Transverse colon (tissue), 4 donors: ENCODE results near the gene TUFM. TPM values are rescaled to one million over a fixed set of nuclear protein-coding genes. Genes with fewer than 3 reads are reported as not detected.

Experiments
- DNase-seq: peaks from one replicate; pipeline ENCODE4 v3.0.0-alpha.2; 2019
- H3K27ac ChIP-seq, 4 donors: fragments of 200-600 bp; sonication (generic); 2 replicates each; pipeline ENCODE4 v1.5.1; 2016 to 2018; ENCODE audit warnings: inconsistent platforms in 4 of 4
- H3K27me3 ChIP-seq: fragments of 200-600 bp; sonication (generic); 2 replicates; pipeline ENCODE4 v1.5.1; 2017; ENCODE audit warnings: inconsistent platforms
- H3K36me3 ChIP-seq, 4 donors: fragments of 200-600 bp; sonication (generic); 2 replicates each; pipeline ENCODE4 v1.5.1; 2017 to 2019; ENCODE audit warnings: inconsistent platforms in 4 of 4
- H3K4me1 ChIP-seq, 4 donors: fragments of 200-600 bp; sonication (generic); 2 replicates each; pipeline ENCODE4 v1.5.1; 2017 to 2020; ENCODE audit warnings: inconsistent platforms in 4 of 4
- H3K4me3 ChIP-seq, 4 donors: fragments of 200-600 bp; sonication (generic); 1 replicate in 1 of 4; 2 replicates in 3 of 4; pipeline versions ENCODE4 v1.5.1 to v1.6.1; 2017 to 2019; ENCODE audit warnings: inconsistent platforms in 4 of 4
- H3K9me3 ChIP-seq, 2 donors: fragments of 200-600 bp; sonication (generic); 2 replicates each; pipeline ENCODE4 v1.5.1; 2017 to 2019; ENCODE audit warnings: inconsistent platforms in 2 of 2
- EP300 ChIP-seq: sonication (generic); formaldehyde crosslinking; IDR thresholded peaks from one replicate; pipeline ENCODE4 v1.6.1; 2017; ENCODE audit warnings: antibody characterized with exemption, low read depth
- POLR2A ChIP-seq: fragments of 450-650 bp; IDR thresholded peaks from one replicate; pipeline ENCODE4 v1.6.1; 2016; ENCODE audit warnings: antibody characterized with exemption, mild to moderate bottlenecking, moderate library complexity
- POLR2AphosphoS5 ChIP-seq, 3 donors: sonication (generic); formaldehyde crosslinking; IDR thresholded peaks; one replicate each; pipeline ENCODE4 v1.6.1; 2016; ENCODE audit warnings: antibody characterized with exemption in 3 of 3
- WGBS, 2 donors: methylation state at CpG; one replicate each; pipeline ENCODE4 v1.1.5; 2018; ENCODE audit warnings: low coverage in 1 of 2; 5-methylcytosine and 5-hydroxymethylcytosine counted together
- in situ Hi-C, 4 donors: fragments of 200-750 bp; cut with MboI; loops; one replicate each; pipeline versions ENCODE4 v1.15.0 to v1.15.1; 2017; ENCODE audit warnings: low sequenced_read_pairs in 3 of 4, low pct_ligation_motif_present in 1 of 4, low pct_unique_long_range_greater_than_20kb in 1 of 4
- intact Hi-C: fragments of 100-400 bp; cut with DNase I; formaldehyde crosslinking; loops from one replicate; pipeline ENCODE4 v1.15.1; 2023; ENCODE audit warnings: low total_unique reads
- total RNA-seq, 4 donors: library from RNA; depleted of rRNA; stranded (reverse); fragments of >200 nt; gene quantifications; one replicate each; pipeline ENCODE4 v1.1.0, GENCODE V29; 2016
- TF ChIP-seq, protein P1 (sequence below), 5 experiments: fragments of 200-600 bp in 3 of 5; fragments of 450-650 bp in 2 of 5; sonication (generic) in 3 of 5; IDR thresholded peaks; 1 replicate in 2 of 5; 2 replicates in 3 of 5; pipeline ENCODE4 v1.5.1; 2016 to 2017; ENCODE audit warnings: antibody characterized with exemption in 5 of 5, inconsistent platforms in 3 of 5, mild to moderate bottlenecking in 2 of 5, moderate library complexity in 1 of 5

The TUFM gene
- total RNA-seq, 4 donors from 2014 or later, result 126 to 190 (median 143) TPM

DNA sequence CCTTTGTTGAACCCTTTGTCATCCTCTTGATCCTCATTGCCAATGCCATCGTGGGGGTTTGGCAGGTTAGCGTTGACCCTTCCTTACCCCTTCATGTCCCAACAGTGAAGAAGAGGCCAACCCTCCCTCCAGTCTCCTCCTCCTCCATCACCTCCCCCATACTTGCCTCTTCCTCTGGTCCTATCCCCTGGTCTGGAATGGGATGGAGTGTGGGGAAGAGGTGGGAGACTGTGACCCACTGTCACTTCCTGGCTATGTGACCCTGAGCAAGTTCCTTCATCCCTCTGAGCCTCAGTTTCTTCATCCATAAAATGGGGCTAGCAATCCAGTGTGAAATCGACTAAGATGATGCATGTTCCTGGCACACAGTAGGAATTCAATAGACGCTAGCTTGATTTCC, 34.8 kb upstream of the TUFM start:
- intact Hi-C loops (no loop called here), in situ Hi-C loops (no loop called here)
- WGBS, 2 donors, result 67 to 100% methylated on average over 2 to 4 of the region's 4 CpGs

DNA sequence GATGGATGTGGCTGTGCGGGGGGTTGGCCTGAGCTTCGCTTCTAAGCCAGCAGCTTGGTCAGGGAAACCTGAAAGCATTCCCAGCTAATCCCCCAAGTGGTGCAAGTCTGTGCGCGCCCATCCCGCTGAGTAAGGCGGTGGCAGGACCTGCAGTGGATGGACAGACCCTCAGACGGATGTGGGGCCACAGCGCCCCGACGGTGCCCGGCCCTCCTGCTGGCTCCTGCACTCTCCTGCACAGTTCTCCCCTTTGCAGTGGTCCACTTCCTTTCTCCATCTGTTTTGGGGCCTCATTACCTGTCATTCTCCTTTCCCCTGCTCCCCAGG, 34.4 kb upstream of the TUFM start:
- TF ChIP-seq EP300, result no peak
- TF ChIP-seq POLR2A, result no peak
- TF ChIP-seq, protein P1, sequence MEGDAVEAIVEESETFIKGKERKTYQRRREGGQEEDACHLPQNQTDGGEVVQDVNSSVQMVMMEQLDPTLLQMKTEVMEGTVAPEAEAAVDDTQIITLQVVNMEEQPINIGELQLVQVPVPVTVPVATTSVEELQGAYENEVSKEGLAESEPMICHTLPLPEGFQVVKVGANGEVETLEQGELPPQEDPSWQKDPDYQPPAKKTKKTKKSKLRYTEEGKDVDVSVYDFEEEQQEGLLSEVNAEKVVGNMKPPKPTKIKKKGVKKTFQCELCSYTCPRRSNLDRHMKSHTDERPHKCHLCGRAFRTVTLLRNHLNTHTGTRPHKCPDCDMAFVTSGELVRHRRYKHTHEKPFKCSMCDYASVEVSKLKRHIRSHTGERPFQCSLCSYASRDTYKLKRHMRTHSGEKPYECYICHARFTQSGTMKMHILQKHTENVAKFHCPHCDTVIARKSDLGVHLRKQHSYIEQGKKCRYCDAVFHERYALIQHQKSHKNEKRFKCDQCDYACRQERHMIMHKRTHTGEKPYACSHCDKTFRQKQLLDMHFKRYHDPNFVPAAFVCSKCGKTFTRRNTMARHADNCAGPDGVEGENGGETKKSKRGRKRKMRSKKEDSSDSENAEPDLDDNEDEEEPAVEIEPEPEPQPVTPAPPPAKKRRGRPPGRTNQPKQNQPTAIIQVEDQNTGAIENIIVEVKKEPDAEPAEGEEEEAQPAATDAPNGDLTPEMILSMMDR (IDR thresholded peaks at IDR 0.05), result no peak
- no peak for TF ChIP-seq POLR2AphosphoS5 (IDR thresholded peaks at IDR 0.05)
- peaks cover 9% of the 10 kb centered on the region for H3K27me3 ChIP-seq
- peaks cover 5 to 17% (median 13%) of the 10 kb centered on the region in 4 donors for H3K4me1 ChIP-seq
- DNase-seq, result no peak
- in situ Hi-C loops (no loop called here), intact Hi-C loops (no loop called here)
- peak overlapping the region in 1 of 4 donors; percentile 63 for H3K4me3 ChIP-seq
- no peaks in the 10 kb centered on the region for H3K9me3 ChIP-seq
- 54% methylated on average over 11 of the region's 11 CpGs; no CpG with 5 or more reads in 1 of the 2 donors for WGBS, 2 donors
- no peaks in the 10 kb centered on the region for H3K36me3 ChIP-seq
- no peak overlapping the region for H3K27ac ChIP-seq

More for the DNA sequence above, 34.8 kb upstream of the TUFM start:
- no peak overlapping the region for H3K27ac ChIP-seq
- peaks cover 5 to 17% (median 13%) of the 10 kb centered on the region in 4 donors for H3K4me1 ChIP-seq
- TF ChIP-seq EP300 (no peak), POLR2A (no peak), POLR2AphosphoS5 (IDR thresholded peaks at IDR 0.05) (no peak)
- TF ChIP-seq, protein P1 (IDR thresholded peaks at IDR 0.05), result no peak
- H3K27me3 ChIP-seq, result peaks cover 9% of the 10 kb centered on the region
- no peak overlapping the region for H3K4me3 ChIP-seq
- DNase-seq, result no peak
- H3K36me3 ChIP-seq, result no peaks in the 10 kb centered on the region
- H3K9me3 ChIP-seq, result no peaks in the 10 kb centered on the region

GRCh38 chr16:28879841-28880588, 33.9 kb upstream of the TUFM start:
- WGBS, 2 donors, result 5% methylated on average over 45 of the region's 66 CpGs; no CpG with 5 or more reads in 1 of the 2 donors
- in situ Hi-C loops, result no loop called here
- DNase-seq, result peak; percentile 90
- TF ChIP-seq POLR2A (no peak), EP300 (no peak), POLR2AphosphoS5 (IDR thresholded peaks at IDR 0.05) (no peak)
- TF ChIP-seq, protein P1 (IDR thresholded peaks at IDR 0.05), result peak in 4 of 5 experiments; percentile 28 to 56 (median 38)
- Histone ChIP-seq H3K4me1 (peaks cover 5 to 17% (median 13%) of the 10 kb centered on the region in 4 donors), H3K27ac (peak overlapping the region in 3 of 4 donors; percentile 24 to 45 (median 34)), H3K36me3 (no peaks in the 10 kb centered on the region), H3K4me3 (peak overlapping the region; percentile 51 to 69 (median 58)), H3K9me3 (no peaks in the 10 kb centered on the region), H3K27me3 (peaks cover 9% of the 10 kb centered on the region)
- intact Hi-C loops, result loop anchor here (2.0 kb wide), 1 partner anchor 55 kb away; no protein-coding TSS in a partner anchor

- TF ChIP-seq POLR2AphosphoS5 (IDR thresholded peaks at IDR 0.05), result no peak
- TF ChIP-seq, protein P1 (IDR thresholded peaks at IDR 0.05), result no peak
- no peak for TF ChIP-seq POLR2A
- no peak for TF ChIP-seq EP300
- in situ Hi-C loops, result no loop called here
- Histone ChIP-seq H3K9me3 (no peaks in the 10 kb centered on the region), H3K36me3 (no peaks in the 10 kb centered on the region), H3K27ac (peak overlapping the region in 3 of 4 donors; percentile 24 to 45 (median 34)), H3K27me3 (peaks cover 9% of the 10 kb centered on the region), H3K4me3 (peak overlapping the region; percentile 51 to 69 (median 58)), H3K4me1 (peaks cover 5 to 17% (median 13%) of the 10 kb centered on the region in 4 donors)
- intact Hi-C loops, result loop anchor here (2.0 kb wide), 1 partner anchor 55 kb away; no protein-coding TSS in a partner anchor
- 1% methylated on average over 16 of the region's 27 CpGs; no CpG with 5 or more reads in 1 of the 2 donors for WGBS, 2 donors
- DNase-seq, result peak; percentile 22
Observed at GRCh38 chr16:28879261-28879840, 33.2 kb upstream of the TUFM start.
